ENCODE results near the gene TBATA.

DNA sequence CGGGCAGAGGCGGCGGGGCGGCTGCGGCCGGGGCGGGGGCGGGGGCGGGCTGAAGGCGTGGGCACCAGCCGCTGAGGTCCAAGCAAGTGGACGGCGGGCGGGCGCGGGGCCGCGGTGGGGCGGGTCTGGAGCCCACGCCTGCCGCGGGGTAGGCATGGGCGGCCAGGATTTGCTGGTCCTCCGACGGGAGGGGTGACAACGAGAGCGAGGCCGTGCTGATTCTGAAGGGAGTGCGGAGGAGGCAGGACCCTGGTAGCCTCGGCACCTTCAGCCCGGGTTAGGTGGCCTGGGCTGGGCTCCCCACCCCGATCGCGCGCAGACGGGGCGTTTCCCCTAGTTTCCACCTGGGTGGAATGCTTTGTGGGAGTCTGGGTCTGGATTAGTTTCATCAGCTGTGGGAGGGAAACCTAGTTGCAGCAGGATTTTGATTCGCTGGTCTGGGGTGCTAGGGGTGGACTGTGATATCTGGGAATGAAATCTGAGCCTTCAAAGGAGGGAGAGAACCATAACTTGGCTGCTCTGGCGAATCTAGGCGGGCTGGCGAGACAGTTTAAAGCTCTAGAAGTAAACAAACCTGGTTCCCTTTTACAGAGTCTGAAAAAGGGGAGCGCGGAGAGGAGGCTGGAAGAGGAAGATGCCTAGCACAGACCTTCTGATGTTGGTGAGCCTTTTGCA, 31.2 kb upstream of the TBATA start:
- TF ChIP-seq CTCF (IDR thresholded peaks at IDR 0.05; ENCODE audit: low read depth, low read length): no peak
- TF ChIP-seq POLR2A (IDR thresholded peaks at IDR 0.05; ENCODE audit: extremely low read depth, insufficient read length): no peak
- TF ChIP-seq MYC (IDR thresholded peaks at IDR 0.05; ENCODE audit: low read depth, low read length): no peak
